HFFc6 (cell line): ENCODE measurements around the gene COG5. TPM values are rescaled to one million over a fixed set of nuclear protein-coding genes. Genes with fewer than 3 reads are reported as not detected.

Source experiments
- DNase-seq: peaks from one replicate; pipeline ENCODE4 v3.0.0-alpha.2; 2018
- H3K27ac Mint-ChIP-seq: 2 replicates; pipeline ENCODE4 v1.8.0; 2020; ENCODE audit warnings: mild to moderate bottlenecking, mixed read lengths
- H3K27me3 Mint-ChIP-seq: 2 replicates; pipeline ENCODE4 v1.8.0; 2021; ENCODE audit warnings: mild to moderate bottlenecking, moderate library complexity, mixed read lengths; ENCODE audit not compliant: insufficient read depth
- H3K36me3 Mint-ChIP-seq: 2 replicates; pipeline ENCODE4 v1.8.0; 2021; ENCODE audit warnings: low read depth, mixed read lengths
- H3K4me1 Mint-ChIP-seq: 2 replicates; pipeline ENCODE4 v1.8.0; 2020; ENCODE audit warnings: low read depth, mixed read lengths
- H3K4me3 Mint-ChIP-seq: 2 replicates; pipeline ENCODE4 v1.8.0; 2020; ENCODE audit warnings: mild to moderate bottlenecking, moderate library complexity, mixed read lengths
- H3K9me3 Mint-ChIP-seq: 2 replicates; pipeline ENCODE4 v1.8.0; 2020; ENCODE audit warnings: mild to moderate bottlenecking, mixed read lengths
- CTCF ChIP-seq: fragments of 200-600 bp; sonication (generic); IDR thresholded peaks from 2 replicates; pipeline ENCODE4 v1.5.0; 2021; ENCODE audit warnings: antibody characterized with exemption, mild to moderate bottlenecking
- total RNA-seq, 6 experiments: library from RNA; stranded (reverse); fragmentation: NEBNext Ultra II Directional; extraction: Animal tissue kit (Norgen Biotek cat#: 25700); gene quantifications; 2 replicates in 1 of 6; 3 replicates in 5 of 6; pipeline ENCODE4 v1.2.3, GENCODE V29; 2021

Gene COG5
- total RNA-seq, 6 experiments from 2014 or later, result 25.6 to 34.8 (median 31.6) TPM

GRCh38 chr7:107166736-107167426 is 396.8 kb downstream of the COG5 start:
- H3K27ac Mint-ChIP-seq, result peak overlapping the region; percentile 97
- no peak for DNase-seq
- peaks cover 7% of the 10 kb centered on the region for H3K27me3 Mint-ChIP-seq
- TF ChIP-seq CTCF, result no peak
- no peaks in the 10 kb centered on the region for H3K36me3 Mint-ChIP-seq
- peak overlapping the region; percentile 90 for H3K4me3 Mint-ChIP-seq
- peaks cover 48% of the 10 kb centered on the region for H3K4me1 Mint-ChIP-seq
- H3K9me3 Mint-ChIP-seq, result no peaks in the 10 kb centered on the region

DNA sequence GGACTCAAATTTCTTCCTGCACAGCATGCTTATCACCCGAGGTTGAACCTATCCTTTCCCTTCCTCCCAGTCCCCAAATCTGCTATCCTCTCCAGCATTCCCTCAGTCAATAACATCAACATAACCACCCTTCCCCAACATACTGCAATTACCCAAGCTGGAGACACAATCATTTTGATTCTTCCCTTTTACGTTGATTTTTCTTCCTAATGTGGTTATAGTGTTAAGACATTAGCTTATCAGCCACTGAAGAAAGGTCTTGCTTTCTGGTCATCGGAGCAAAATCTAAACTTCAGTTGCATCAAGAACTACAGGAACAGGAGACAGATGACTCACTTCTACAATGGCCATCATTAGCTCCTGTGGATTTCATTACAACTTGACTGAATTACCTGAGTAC is 398.4 kb downstream of the COG5 start:
- no peaks in the 10 kb centered on the region for H3K36me3 Mint-ChIP-seq
- DNase-seq, result no peak
- H3K27me3 Mint-ChIP-seq, result peaks cover 7% of the 10 kb centered on the region

GRCh38 chr7:107164092-107164491 is 399.6 kb downstream of the COG5 start:
- no peaks in the 10 kb centered on the region for H3K36me3 Mint-ChIP-seq
- no peak for DNase-seq
- no peaks in the 10 kb centered on the region for H3K9me3 Mint-ChIP-seq
- peaks cover 7% of the 10 kb centered on the region for H3K27me3 Mint-ChIP-seq
- H3K4me1 Mint-ChIP-seq, result peaks cover 42% of the 10 kb centered on the region
- H3K4me3 Mint-ChIP-seq, result no peak overlapping the region
- TF ChIP-seq CTCF, result no peak
- no peak overlapping the region for H3K27ac Mint-ChIP-seq

More for the DNA sequence above, 398.4 kb downstream of the COG5 start:
- Mint-ChIP-seq H3K9me3 (no peaks in the 10 kb centered on the region), H3K4me1 (peaks cover 43% of the 10 kb centered on the region), H3K27ac (no peak overlapping the region), H3K4me3 (no peak overlapping the region)
- no peak for TF ChIP-seq CTCF

DNA sequence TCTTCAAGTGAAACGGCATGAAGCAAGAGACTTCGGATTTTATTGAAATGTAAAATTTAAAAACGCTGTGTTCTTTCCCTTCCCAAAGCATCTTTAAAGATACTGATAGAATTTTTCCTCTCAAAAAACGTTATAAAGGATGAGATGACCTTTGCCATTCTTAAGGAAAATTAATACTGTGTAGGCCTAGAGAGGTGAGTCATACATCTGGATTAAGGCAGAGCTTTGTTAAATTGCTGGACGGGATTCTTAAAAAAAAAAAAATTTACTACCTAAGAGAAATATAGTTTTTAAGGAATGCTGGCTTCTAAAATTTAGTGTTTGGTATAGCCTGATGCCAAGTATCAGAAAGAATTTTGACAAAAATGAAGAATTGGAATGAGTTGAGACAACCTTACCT is 401.2 kb downstream of the COG5 start:
- Mint-ChIP-seq H3K4me1 (peaks cover 32% of the 10 kb centered on the region), H3K27ac (no peak overlapping the region), H3K9me3 (no peaks in the 10 kb centered on the region), H3K27me3 (no peaks in the 10 kb centered on the region), H3K36me3 (no peaks in the 10 kb centered on the region), H3K4me3 (no peak overlapping the region)
- DNase-seq, result no peak
- no peak for TF ChIP-seq CTCF

DNA sequence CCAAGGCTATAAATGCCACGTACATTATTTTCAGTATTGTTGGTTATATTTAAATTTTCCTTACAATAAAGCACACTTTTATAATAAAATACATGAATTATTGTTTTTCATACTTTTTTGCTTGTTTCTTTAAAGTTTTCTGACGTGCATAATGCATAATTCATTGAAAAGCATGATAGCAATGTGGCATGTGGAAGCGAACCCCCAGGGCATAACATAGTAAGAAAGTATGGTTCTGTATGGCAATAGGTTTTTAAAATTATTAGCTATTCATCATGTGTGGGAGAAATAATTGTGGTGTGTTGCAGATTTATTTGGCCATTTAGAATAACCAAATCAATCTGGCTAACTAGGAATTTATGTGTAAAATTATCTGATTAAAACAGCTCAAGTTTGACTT is 402.3 kb downstream of the COG5 start:
- Mint-ChIP-seq H3K27me3 (no peaks in the 10 kb centered on the region), H3K36me3 (no peaks in the 10 kb centered on the region), H3K4me3 (no peak overlapping the region), H3K4me1 (peaks cover 22% of the 10 kb centered on the region), H3K9me3 (no peaks in the 10 kb centered on the region), H3K27ac (no peak overlapping the region)
- no peak for DNase-seq
- TF ChIP-seq CTCF, result no peak

DNA sequence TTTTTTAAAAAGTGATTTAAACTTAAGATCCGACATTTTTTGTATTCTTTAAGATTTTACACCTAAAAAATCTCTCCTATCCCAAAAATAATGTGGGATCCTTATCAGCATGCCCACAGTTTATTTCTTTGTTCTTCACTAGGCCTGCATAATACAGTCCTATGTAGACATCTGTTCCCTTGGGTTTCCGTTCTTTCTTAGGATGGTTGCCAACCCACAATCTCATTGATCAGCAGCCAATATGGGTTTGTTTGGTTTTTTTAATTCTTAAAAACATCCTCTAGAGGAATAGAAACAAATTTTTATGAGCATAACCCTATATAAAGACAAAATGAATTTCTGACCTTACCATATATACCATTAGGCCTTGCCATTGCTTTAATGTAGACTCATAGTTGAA is 403.3 kb downstream of the COG5 start:
- TF ChIP-seq CTCF, result no peak
- Mint-ChIP-seq H3K4me1 (peaks cover 17% of the 10 kb centered on the region), H3K4me3 (no peak overlapping the region), H3K27ac (no peak overlapping the region), H3K27me3 (no peaks in the 10 kb centered on the region), H3K36me3 (no peaks in the 10 kb centered on the region), H3K9me3 (no peaks in the 10 kb centered on the region)
- DNase-seq, result no peak
